ENCODE results near the gene TRAPPC14.
"Not testable (repeated sequence)": the region's sequence is repeated elsewhere in the genome, so short reads cannot be mapped to it uniquely, and the experiment has no call there.

Gene TRAPPC14

GRCh38 chr7:100153708-100154535 lies 4.6 kb downstream of the TRAPPC14 start:
- no peak for DNase-seq

GRCh38 chr7:100152937-100153666 lies 5.4 kb downstream of the TRAPPC14 start:
- no peak for DNase-seq

DNA sequence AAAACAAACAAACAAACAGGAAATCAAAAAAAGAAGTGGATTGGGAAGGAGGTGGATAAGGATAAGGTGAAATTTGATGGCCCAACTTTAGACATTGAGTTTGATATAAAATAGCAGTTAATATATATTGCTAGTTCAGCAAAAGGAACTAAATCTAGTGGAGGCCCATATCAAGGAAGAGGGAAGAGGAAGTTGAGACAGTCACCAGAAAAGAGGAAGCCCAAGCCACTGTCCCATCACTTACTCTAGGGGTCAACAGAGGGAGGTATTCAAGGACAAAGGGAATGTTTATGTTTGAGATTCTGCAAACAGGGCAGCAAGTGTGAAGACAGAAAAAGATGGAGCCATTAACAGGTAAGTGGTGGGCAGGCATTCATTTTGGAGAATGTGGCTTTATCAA lies 6.1 kb downstream of the TRAPPC14 start:
- no peak for DNase-seq

- DNase-seq = peak; percentile 97
Measured at GRCh38 chr7:100148559-100149328, 9.8 kb downstream of the TRAPPC14 start, which contains the start of gene LAMTOR4. Gene LAMTOR4, plus strand, starts transcription at chr7:100148918. Its CDS starts 55 bp downstream, at chr7:100148973.

- DNase-seq = no peak
Measured at GRCh38 chr7:100148225-100148558, 10.3 kb downstream of the TRAPPC14 start.

- no peak for DNase-seq
Measured at GRCh38 chr7:100147278-100147677, 11.2 kb downstream of the TRAPPC14 start.

- DNase-seq = not testable (repeated sequence)
Measured at GRCh38 chr7:100146350-100146749, 12.2 kb downstream of the TRAPPC14 start.

GRCh38 chr7:100142461-100142860 lies 16.1 kb downstream of the TRAPPC14 start:
- DNase-seq = no peak

GRCh38 chr7:100141555-100141949 lies 17.0 kb downstream of the TRAPPC14 start:
- DNase-seq = no peak

DNA sequence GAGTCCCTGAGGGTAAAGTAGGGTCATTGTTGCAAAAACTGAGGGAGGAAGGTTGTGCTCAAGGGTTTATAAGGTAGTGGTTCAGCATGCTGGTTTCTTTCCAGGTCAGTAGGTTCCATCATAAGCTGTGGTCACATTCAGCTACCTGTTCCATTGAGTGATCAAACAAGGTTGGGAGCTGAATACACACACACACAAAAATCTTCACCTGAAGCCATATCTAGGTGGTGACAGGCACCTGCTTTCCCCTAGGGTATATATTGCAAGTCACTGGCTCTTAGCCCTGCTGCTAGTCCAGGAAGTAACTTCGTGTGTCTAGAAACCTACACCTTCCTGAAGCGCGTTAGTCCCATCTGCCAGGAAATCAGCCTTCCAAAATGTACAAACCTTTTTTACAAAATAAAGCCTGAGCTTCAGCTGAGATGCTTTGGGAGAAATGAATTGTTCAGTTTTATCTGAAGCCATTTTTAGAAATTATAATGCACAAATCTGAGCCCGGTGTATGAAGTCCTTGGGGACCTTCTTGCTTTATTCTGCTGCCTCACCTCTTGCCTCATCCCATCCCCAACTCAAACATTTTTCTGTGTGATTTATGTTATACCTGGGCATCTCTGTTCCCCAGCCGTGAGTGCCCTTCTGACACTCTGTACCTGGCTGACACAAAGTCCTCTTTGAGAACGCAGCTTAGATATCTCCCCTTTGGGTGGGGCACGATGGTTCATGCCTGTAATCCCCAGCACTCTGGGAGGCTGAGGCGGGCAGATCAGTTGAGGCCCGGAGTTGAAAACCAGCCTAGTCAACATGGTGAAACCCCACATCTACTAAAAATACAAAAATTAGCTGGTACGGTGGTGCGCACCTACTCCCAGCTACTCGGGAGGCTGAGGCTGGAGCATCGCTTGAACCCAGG lies 20.4 kb downstream of the TRAPPC14 start:
- DNase-seq = no peak

GRCh38 chr7:100132697-100133151 lies 25.8 kb downstream of the TRAPPC14 start:
- DNase-seq = peak; percentile 16

DNA sequence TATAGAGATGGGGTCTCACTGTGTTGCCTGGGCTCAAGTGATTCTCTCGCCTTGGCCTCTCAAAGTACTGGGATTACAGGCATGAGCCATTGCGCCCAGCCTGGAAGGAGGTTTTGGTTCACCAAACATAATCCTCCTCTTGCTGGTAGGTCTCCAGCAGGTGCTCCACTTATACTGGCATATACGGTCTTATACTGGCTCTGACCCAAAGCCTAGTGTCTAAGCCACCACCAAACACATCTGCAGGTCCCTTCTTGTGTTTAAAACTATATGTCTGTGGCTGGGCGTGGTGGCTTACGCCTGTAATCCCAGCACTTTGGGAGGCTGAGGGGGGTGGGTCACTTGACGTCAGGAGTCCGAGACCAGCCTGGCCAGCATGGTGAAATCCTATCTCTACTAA lies 26.4 kb downstream of the TRAPPC14 start:
- DNase-seq = no peak

DNA sequence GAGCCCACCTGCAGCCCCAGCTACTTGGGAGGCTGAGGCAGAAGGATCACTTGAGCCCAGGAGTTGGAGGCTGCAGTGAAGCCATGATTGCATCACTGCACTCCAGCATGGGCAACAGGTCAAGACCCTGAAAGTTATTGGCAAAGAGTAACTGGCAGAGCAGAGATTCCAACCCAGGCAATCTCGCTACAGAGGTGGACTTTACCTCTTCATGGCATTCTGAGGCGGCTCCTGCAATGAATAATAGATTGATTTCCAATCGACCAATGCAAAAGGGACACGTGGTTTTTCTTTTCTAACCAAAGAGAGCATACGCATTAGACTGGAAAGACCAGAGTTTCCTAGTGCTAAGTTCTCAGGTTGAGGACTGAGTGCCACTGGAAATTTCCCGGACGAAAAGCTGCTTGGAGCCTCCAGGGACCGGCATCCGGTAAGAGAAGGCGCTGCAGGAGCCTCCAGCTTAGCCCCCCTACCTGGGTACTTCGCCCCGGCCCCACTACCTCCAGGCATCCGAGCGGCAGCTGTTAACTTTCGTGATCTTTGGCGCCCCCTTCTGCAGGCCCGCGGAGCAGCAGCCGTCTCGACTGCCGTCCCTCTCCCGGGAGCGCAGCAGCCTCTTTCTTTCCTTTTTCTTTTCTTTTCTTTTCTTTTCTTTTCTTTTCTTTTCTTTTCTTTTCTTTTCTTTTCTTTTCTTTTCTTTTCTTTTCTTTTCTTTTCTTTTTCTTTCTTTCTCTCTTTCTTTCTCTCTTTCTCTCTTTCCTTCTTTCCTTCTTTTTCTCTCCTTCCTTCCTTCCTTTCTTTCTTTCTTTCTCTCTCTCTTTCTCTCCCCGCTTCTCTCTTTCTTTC lies 27.7 kb downstream of the TRAPPC14 start:
- DNase-seq = no peak

DNA sequence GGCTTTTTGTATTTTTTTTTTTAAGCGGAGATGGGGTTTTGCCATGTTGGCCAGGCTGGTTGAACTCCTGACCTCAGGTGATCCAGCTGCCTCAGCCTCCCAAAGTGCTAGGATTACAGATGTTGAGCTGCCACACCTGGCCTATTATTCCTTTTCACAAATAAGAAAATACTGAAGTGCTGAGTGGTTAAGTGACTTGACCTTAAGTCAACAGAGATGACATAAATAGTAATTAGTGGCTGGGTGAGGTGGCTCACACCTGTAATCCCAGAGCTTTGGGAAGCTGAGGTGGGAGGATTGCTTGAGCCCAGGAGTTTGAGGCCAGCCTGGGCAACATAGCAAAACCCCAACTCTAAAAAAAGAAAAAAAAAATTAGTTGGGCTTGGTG lies 28.3 kb downstream of the TRAPPC14 start:
- not testable (repeated sequence) for DNase-seq

DNA sequence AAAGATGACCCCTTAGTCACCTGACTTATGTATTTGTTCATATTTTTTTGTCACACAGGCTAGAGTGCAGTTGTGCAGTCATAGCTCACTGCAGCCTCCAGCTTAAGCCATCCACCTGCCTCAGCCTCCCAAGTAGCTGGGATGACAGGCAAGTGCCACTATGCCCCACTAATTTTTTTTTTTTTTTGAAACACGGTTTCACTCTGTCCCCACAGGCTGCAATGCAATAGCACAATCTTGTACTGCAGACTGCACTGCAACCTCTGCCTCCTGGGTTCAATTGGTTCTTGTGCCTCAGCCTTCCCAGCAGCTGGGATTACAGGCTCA lies 29.9 kb downstream of the TRAPPC14 start:
- no peak for DNase-seq

DNA sequence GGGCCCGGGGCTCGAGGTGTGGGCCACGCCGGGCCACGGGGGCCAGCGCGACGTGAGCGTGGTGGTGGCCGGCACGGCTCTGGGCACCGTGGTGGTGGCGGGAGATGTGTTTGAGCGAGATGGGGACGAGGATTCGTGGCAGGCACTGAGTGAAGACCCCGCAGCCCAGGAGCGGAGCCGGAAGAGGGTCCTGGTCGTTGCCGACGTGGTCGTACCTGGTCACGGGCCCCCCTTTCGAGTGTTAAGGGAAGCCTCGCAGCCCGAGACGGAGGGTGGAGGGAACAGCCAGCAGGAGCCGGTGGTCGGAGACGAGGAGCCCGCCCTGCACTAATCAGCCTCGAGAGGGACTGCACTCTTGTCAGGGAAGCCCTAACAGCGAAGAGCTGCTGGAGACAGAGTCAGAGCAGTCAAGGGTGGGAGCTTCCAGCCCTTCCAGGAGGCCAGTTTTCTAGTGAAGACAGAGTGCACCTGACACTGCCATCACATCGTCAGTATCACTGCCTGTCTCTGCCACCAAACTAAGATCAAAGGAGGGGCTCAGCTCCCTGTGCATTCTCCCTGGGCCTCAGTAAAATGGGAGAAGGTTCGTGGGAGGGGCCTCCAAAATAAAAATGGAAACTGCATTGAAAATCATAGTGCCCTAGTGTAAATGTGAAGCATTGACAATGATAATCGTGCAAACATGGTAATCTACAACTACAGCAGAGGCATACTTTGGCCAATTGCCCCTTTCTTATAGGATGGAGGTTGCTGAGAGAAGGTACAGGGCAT lies 30.5 kb downstream of the TRAPPC14 start:
- DNase-seq = no peak

DNA sequence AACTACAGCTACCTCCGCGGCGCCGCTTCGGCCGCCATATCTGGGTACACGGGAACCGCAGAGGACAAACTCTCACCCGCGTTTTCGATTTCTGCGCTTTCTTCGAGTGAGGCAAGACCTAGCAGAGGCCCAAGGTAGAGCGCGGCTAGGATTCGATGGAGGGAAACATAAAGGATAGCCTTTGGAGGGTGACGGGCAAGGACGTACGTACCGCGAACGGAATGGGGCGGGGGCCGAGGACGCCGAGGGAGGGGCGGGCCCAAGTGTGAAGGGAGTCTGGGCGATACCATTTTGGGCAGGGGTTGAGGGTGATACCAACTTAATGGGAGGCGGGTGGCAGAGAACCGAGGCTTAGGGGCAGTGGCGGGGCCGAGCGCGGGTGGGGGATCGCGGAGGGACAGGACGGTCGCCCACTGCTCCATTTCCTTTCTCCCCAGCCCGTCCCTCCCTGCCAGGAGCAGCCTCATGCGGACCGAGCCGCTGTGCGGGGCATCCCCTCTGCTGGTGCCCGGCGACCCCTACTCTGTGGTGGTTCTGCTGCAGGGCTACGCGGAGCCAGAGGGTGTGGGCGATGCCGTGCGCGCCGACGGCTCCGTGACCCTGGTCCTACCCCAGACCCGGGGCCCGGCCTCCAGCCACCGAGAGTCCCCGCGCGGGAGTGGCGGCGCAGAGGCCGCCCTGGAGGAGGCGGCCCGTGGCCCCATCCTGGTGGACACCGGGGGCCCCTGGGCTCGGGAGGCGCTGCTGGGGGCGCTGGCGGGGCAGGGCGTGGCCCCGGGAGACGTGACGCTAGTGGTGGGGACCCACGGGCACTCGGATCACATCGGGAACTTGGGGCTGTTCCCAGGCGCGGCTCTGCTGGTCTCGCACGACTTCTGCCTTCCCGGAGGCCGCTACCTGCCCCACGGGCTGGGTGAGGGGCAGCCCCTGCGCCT lies 31.3 kb downstream of the TRAPPC14 start, which contains the start of gene MBLAC1:
Gene MBLAC1 (plus strand): TSS at position 37 of the 935 bp plus-strand sequence. CDS start 429 bp downstream, at position 466.
- peak; percentile 67 for DNase-seq

DNA sequence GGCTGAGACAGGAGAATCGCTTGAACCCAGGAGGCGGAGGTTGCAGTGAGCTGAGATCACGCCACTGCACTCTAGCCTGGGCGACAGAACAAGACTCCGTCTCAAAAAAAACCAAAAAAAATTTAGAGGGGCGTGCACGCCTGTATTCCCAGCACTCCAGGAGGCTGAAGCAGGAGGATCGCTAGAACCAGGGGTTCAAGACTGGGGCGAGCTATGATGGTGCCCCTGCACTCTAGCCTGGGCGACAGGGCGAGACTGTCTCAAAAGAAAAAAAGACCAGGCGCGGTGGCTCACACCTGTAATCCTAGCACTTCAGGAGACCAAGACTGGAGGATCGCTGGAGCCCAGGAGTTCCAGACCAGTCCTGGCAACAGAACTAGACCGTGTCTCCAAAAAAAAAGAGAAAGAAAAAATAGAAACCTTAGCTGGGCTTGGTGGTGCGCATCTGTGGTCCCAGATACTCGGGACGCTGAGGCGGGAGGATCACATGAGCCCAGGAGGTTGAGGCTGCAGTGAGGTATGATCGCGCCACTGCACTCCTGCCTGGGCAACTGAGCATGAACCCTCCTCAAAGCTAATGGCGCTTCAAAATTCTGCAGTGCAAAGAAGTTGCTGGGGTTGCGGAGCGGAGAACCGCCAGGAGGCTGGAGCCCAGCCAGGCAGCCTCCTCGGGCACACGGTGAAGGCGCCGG lies 32.1 kb downstream of the TRAPPC14 start:
- no peak for DNase-seq

All from NCI-H446 treated with DMSO at 0.1 percent for 48 hours (cell line).